ENCODE data around the gene PRM2.

Gene PRM2

DNA sequence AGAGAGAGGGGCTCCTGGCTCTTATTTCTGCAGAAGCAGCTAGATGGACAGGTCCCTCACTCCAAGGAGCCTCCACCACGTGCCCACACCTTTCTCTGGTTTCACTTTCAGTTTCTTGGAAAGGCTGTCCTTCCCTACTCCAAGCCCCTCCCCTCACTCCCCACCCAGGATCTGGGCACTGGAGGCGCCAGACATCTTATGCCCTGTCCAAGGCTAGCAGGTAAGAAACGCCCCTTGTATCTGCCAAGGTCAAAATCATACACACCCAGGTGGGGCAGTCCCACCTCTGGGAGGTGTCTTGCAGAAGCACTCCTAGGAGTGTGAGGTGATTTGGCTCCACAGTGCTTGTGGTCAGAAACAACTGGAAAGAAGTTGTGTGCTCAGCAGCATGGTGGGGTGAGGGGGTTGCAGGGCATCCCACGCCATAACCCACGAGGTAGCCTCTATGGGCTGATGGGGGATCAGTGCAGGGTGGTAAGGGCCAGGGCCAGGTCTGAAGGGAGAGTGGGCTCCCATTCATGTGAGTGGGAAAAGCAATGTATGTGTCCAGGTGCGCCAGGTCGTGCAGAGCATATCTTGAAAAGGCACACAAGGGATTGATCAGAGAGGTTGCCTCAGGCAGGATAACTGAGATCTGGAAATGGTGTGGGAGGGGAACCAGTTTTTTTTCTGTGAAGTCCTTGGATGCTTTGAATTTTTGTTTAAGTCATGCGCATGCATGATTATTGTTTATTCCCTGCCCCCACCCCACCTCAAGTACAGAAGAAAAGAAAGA, 36.6 kb upstream of the PRM2 start:
- no peak overlapping the region for H3K4me3 ChIP-seq (ENCODE audit: low read length)
- TF ChIP-seq CTCF (IDR thresholded peaks at IDR 0.05; ENCODE audit: insufficient read depth, low read depth, low read length, missing control alignments), result no peak
- peak; percentile 24 for DNase-seq (ENCODE audit: low read depth)

DNA sequence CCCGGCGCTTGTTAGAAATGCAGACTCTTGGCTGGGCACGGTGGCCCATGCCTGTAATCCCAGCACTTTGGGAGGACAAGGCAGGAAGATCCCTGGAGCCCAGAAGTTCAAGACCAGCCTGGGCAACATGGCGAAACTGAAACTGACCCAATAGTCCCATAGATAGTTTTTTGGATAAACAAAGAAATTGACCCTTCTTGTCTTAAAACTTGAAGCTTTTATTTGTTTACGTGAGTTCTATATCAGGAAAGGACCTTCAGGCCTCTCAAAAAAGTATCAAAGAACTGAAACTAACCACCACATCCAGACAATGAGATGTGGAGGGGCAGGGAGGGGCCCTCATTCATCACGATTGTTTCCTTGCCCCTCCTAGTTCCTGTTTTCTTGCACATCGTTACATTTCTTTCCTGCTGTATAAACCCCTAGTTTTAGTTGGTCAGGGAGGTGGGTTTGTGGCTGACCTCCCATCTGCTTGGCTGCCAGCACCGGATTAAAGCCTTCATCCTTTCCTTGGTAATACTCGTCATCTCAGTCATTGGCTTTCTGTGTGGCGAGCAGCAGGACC, 34.8 kb upstream of the PRM2 start:
- no peak for DNase-seq (ENCODE audit: low read depth)
- no peak overlapping the region for H3K4me3 ChIP-seq (ENCODE audit: low read length)
- TF ChIP-seq CTCF (IDR thresholded peaks at IDR 0.05; ENCODE audit: insufficient read depth, low read depth, low read length, missing control alignments), result no peak

GRCh38 chr16:11310634-11310977, 34.3 kb upstream of the PRM2 start:
- TF ChIP-seq CTCF (IDR thresholded peaks at IDR 0.05; ENCODE audit: insufficient read depth, low read depth, low read length, missing control alignments), result no peak
- H3K4me3 ChIP-seq (ENCODE audit: low read length), result no peak overlapping the region
- DNase-seq (ENCODE audit: low read depth), result no peak

DNA sequence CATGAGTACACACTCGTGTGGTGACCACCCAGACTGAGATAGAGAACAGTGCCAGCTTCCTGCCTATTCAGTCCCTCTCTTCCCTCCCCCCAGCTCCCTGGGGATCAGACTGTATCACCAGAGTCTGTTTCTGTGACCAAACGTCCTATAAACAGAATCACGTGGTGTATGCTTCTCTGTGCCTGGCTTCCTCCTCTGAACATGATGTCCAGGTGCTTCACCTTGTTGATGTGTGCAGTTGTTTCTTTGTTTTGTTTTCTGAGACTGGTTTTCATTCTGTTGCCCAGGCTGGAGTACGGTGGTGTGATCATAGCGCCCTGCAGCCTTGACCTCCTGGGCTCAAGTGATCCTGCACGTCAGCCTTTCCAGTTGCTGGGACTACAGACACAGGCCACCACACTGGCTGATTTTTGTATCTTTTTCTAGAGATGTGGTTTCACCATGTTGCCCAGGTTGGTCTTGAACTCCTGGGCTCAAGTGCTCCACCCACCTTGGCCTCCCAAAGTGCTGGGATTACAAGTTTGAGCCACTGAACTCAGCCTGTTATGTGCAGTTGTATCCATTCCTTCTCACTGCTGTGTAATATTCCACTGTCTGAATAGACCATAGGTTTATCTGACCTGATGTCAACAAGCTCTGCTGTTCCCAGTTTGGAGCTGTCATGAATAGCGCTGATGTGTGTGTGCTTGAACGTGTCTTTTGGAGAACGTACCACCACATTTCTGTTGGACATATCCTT, 33.8 kb upstream of the PRM2 start:
- no peak for DNase-seq (ENCODE audit: low read depth)
- TF ChIP-seq CTCF (IDR thresholded peaks at IDR 0.05; ENCODE audit: insufficient read depth, low read depth, low read length, missing control alignments), result no peak
- no peak overlapping the region for H3K4me3 ChIP-seq (ENCODE audit: low read length)

DNA sequence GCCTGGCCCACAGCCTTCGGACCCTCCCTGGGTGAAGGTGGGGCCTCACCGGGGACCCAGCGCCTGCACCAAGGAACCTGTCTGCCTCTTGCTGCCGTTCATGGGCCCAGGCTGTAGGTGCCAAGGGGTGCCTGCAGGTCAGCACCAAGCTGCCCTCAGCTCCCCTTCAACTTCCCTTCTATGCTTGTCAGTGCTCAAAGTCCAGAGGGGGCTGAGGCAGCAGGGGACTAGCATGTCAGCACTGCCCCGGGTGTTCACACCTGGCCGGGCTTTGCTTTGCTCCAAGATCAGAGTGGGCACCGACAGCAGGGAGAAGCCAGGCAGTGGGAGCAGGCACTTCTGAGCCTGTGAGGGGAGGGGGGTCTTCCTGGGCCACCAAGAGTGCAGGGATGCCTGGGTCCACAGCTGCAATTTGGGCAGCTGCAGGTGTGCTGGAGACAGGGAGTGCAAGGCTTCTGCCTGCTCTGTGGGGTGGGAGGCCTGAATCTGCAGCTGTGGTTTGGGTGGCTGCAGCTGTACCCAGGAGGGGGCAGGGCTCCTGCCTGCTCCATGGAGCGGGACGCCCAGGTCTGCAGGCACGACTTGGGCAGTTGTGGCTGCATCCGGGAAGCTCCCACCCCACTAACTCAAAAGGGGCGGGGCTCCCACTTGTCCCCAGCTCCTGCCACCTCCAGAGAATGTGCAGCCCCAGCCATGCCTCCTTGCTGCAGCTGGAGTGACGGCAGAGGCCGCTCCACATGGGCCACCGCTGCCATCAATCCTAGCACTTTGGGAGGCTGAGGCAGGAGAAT, 32.4 kb upstream of the PRM2 start:
- H3K4me3 ChIP-seq (ENCODE audit: low read length), result no peak overlapping the region
- no peak for DNase-seq (ENCODE audit: low read depth)
- no peak for TF ChIP-seq CTCF (IDR thresholded peaks at IDR 0.05; ENCODE audit: insufficient read depth, low read depth, low read length, missing control alignments)

DNA sequence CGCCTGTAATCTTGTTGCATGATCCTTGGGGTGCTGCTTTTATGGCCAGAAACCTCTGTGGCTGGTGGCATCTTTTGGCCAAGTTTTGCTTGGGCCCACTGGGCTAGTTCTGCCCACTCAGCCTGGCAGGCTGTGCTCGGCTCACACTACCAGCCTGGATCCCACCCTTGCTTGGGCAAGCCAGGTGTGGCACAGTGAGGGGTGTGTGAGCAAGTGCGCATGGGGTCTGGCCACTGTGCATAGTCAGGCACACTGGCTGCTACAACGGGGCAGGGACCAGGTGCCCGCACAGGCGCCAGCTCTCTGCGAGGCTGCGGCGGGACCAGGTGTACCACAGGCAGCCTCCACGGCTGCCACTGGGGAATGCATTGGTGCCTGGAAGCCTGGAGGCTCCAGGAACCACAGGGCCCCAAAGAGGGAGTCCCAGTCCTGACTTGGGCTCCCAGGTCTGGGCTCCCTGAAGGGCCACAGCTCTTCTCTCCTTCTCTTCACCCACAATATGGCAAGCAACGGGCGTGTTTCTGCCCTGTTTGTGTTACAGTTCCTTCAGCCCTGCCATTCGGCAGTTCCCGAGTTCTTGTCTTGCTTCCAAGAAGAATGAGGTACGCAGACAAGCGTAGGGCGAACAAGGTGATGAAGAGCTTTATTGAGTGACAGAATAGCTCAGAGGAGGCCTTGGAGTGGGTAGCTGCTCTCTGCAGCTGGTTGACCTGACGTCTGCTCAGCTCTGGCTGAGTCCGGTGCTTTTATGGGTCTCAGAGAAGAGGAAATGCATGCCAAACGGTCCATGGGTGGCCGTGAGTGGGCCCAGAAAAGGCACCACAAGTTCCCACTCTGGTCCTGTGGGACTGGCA, 31.6 kb upstream of the PRM2 start:
- no peak for TF ChIP-seq CTCF (IDR thresholded peaks at IDR 0.05; ENCODE audit: insufficient read depth, low read depth, low read length, missing control alignments)
- no peak for DNase-seq (ENCODE audit: low read depth)
- no peak overlapping the region for H3K4me3 ChIP-seq (ENCODE audit: low read length)

All from epithelial cell of esophagus (primary cell).